Suppressor macrophage (primary cell): ENCODE results near the gene SAA2.
"Not testable (repeated sequence)": the region's sequence is repeated elsewhere in the genome, so short reads cannot be mapped to it uniquely, and the experiment has no call there.

Experiments used
- DNase-seq, 4 experiments: peaks; one replicate each; pipeline ENCODE4 v3.0.0-alpha.2; 2020 to 2022
- total RNA-seq, 17 experiments: gene quantifications; one replicate each; lab custom pipeline; 2026; ENCODE audit warnings: mixed read lengths in 6 of 17, inconsistent platforms in 3 of 17; lab: John Stamatoyannopoulos, UW

Gene SAA2
- total RNA-seq, result 0 to 0.55 (median 0.05) reads per million in 17 experiments

DNA sequence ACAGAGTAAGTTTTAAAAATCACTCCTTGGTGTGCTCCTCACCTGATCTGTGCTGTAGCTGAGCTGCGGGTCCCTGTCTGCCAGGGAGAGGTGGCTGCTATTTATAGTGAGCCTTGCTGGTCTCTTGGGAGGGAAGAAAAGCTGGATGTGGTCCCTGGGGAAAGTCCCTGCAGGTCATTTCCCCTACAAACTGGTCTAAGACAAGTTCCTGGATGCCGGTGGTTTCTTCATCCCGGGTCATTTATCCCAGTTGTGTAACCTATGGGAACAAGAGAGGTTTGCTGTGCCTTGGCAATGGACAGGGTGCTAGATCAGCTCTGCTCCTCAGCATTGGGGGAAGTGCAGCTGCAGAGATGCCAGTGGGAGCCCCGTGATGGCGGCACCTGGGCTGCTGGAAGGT is at the start of gene SAA2:
Gene SAA2 (minus strand): TSS at position 108 of the 400 bp plus-strand sequence. CDS start 657 bp downstream, outside the sequence.
- DNase-seq, result no peak

DNA sequence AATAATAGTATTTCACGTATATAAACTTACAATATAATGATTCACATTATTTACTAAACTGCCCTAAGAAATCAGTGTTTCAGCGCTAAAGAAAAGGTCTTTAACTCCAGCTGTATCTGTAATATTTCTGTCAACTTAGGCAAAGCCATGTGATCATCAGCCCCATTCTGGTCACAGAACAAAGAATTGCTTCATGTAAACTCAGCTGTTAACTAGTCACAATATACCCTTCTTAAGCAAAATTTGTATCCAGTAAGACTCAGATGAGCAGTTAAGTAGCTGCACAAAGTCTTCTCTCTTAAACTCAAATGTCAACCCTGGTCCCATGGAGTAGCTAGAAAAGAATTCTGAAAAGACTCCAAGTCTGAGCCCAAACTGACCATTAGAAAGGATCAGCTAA is 46.8 kb upstream of the SAA2 start:
- peak in 1 of 4 experiments; percentile 30 for DNase-seq

DNA sequence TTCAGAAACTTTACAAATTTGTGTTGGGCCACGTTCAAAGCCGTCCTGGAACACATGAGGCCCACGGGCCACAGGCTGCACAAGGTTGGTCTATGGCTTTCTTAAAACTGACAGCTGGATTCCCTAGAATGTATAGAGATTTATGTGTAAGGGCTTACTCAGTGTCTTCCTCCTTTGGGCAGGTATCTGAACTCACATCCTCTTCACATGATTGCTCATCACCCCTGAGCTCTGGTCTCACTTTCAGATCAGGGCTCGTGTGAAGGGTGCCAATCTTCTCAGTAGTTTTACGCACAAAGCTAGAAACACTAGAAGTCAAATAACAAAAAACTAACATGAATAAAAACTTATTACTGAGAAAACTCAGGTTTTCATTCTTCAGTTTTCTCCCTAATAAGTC is 46.4 kb upstream of the SAA2 start:
- DNase-seq, result no peak

DNA sequence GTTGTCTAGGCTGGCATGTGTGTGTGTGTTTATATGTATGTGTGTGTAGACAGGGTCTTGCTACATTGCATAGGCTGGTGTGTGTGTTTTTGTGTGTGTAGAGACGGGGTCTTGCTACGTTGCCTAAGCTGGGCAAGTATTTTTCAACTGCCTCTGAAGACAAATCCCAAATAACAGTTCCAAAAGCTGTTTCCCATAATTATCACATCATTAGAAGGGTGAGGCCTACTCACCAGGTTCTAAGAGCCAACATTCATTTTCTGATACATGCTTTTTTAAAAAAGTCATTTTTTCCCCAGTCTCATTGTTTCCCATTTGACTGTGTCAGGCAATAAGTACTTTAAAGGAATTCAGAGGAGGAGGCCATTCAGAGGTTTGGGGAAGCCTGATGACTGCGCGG is 40.4 kb upstream of the SAA2 start:
- no peak for DNase-seq

DNA sequence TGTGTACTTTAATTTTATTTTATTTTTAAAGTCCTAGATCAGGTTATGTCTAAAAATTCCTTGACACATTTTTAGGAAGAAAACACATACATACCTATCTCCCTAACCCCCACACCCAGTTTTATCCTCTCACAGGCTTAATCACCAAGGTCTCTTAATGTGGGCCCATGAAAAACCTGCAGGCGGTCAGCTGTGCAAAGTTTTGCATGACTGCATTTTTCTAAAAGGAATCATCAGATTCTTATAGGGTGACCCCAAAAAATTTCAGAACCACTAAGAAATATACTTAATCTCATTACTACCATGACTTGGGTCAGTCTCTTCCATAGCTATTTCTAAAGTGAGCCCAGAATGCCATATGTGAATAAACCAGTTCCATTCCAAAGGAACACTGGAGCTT is 37.4 kb upstream of the SAA2 start:
- DNase-seq, result no peak

DNA sequence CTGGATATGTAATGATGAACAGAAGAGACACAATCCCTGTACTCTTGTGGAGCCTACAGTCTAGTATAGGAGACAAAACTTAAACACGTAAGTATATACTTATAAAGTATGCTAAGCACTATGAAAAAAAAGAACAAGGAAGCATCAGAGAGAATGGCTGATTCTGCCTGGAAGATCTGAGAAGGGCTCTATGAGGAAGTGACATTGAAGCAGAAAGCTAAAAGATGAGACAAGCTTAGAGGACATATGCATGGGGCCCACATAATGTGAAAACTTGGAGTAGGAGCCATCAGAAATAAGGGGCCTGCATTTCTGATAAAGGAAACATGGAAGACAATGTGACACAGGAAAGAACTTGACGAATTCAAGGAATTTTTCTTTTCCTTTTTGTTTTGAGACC is 34.2 kb upstream of the SAA2 start:
- peak in 2 of 4 experiments; percentile 17 to 48 for DNase-seq

DNA sequence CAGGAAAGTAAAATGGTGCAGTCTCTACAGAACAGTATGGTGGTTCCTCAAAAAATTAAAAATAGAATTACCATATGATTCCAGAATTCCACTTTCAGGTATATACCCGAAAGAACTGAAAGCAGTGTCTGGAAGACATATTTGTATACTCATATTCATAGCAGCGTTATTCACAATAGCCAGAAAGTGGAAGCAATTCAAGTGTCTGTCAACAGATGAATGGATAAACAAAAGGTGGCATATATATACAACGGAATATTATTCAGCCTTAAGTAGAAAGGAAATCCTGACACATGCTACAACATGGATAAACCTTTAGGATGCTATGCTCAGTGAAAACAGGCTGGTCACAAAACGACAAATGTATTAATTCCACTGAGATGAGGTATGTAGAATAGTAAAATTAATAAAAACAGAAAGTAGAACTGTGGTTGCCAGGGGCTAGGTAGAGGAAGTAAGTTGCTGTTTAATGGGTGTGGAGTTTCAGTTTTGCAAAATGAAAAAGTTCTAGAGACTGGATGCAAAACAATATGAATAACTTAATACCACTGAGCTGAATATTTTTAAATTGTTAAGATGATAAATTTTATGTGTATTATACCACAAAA is 32.1 kb upstream of the SAA2 start:
- no peak for DNase-seq

DNA sequence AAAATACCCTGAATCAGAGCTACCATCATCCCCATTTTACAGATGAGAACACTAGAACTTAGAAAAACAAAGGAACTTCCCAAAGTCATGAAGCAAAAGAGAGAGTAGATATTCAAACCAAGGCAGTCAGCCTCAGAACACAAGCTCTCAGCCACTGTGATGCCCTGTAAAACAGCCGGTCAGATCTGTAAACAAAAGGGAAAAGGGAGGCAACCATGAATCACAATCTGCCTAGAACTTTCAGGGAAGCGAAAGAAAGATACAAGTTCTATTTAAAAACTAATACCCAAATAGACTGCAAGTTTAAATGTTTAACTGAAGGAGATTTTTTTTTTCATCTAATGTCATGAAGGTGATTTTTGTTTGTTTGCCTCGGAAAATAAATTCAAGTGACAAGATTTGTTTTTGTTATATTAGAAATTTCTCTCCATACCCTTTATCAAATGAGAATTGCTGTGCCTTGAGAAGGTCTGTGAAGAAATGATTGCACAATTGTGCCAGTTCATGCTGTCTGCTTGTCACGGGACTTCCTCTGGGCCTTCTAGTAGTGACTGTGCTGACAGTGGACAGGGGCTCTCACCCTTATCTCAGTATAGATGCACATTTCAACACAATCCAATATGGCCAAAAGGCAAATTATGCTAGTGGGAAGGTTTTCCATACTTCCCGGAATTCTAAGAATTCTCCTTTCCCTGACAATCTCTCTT is 29.2 kb upstream of the SAA2 start:
- peak; percentile 70 to 92 (median 85) for DNase-seq

DNA sequence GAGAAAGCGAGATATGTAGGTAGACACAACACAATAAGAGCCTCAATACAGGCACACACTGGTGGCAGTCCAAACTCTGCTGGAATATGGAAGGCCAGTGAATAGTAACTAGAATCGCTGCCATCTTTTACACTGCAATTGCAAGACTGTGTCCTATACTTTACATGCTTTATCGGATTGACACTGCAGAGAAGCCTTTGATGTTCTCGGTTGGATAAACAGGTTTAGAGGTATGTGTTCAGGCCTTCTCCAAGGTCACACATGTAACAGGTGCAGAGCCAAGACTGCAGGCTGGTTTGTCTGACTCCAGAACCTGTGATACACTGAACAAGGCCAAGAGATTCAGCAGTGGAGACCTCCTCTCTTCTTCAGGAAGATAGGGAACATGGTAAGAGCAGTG is 22.7 kb upstream of the SAA2 start:
- DNase-seq, result no peak

DNA sequence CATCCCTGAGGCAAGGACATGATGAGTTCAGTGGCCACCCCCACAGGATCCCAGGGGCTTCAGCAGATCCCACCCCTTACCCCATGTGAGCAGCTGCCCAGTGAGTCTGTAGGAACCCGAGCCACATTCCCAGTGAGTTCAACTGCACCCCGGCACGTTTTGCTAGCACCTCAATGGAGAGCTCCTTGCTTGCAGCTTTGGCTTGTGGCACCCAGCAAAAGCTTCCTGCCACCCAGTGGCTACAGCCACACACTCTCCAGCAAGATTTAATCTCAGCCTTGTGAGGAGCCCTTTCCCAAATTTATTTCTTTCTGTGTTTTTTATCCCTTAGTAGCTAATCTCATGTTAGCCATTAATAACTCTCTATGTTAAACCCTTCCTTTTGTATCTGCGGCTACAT is 21.6 kb upstream of the SAA2 start:
- no peak for DNase-seq

DNA sequence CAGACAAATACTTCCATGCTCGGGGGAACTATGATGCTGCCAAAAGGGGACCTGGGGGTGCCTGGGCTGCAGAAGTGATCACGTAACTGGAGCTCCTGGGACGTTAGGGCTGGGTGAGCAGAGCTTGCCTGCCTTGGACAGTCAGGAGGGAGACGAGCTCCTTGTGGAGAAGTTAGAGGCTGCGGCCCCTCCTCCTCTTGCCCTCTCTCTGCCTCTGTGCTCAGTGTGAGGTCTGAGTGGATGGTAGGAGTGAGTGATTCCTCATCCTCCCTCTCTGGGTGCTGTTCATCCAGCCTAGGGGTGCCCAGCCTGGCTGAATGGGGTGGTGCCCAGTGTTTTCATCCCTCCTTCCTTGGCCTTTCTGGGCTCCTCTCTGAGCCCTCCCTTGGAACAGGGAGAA is 20.8 kb upstream of the SAA2 start:
- not testable (repeated sequence) for DNase-seq

DNA sequence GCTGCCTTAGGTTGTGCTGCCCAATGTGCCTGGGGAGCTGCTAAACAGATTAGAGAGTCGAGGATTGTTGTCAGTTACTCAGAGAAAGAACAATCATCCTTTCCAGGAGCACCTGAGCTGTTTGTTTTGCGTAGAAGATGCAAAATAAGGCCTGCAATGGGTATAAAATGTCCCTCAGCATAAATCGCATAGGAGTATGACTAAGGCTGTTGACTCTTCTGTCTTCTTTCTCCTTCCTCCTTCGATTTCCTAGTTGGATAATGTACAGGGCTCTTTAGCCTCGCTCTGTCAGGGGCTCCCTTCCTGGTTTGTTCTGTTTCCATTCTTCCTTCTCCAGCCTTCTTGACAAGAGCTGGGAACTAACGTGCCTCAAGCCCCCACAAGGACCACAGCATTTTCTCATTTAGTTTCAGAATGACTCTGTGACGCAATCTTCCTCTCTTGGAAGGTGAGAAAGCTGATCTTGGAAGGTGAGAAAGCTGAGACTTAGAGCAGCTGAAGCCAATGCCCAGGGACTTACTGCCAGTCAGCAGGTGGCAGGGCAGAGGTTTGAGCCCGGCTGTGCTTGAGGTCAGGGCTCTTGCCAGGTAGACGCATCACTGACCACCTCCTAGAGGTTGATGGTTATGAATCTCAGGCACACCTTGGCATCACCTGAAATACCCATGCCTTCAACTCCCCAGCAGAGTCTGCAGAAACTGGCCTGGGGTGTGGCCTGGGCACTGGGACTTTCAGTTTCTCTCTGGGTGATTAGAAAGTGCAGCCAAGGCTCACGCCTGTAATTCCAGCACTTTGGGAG is 19.1 kb upstream of the SAA2 start:
- DNase-seq, result not testable (repeated sequence)

DNA sequence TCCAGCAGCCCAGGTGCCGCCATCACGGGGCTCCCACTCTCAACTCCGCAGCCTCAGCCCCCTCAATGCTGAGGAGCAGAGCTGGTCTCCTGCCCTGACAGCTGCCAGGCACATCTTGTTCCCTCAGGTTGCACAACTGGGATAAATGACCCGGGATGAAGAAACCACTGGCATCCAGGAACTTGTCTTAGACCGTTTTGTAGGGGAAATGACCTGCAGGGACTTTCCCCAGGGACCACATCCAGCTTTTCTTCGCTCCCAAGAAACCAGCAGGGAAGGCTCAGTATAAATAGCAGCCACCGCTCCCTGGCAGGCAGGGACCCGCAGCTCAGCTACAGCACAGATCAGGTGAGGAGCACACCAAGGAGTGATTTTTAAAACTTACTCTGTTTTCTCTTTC is 17.5 kb upstream of the SAA2 start, which contains the start of gene SAA1:
Gene SAA1 (plus strand): TSS at position 316 of the 400 bp plus-strand sequence. CDS start 624 bp downstream, outside the sequence.
- DNase-seq, result no peak

DNA sequence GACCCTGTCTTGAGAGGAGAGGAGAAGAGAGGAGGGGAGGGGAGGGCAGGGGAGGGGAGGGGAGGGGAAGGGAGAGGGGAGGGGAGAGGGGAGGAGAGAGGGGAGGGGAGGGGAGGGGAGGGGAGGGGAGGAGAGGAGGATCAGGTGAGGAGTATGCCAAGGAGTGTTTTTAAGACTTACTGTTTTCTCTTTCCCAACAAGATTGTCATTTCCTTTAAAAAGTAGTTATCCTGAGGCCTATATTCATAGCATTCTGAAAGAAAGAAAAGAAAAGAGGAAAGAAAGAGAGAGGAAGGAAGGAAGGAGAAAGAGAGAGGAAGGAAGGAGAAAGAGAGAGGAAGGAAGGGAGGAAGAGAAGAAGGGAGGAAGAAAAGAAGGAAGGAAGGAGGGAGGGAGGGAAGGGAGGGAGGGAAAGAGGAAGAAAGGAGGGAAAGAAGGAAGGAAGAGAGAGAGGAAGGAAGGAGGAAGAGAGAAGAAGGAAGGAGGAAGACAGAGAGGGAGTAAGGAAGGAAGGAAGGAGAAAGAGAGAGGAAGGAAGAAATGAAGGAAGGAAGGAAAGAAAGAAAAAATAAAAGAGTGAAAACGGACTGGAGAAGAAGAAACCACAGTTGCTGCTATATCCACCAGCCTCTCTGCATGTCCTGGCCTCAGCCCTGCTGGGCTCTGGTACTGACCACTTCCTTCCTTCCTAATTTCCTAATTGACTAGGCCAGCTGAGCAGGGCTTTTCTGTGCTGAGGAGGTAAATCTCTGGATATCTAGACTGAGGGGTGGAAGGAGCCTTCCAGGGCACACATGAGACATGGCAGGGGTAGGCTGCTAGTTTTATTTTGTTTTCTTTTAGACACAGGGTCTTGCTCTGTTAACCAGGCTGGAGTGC is 16.4 kb upstream of the SAA2 start:
- DNase-seq, result peak in 3 of 4 experiments; percentile 27 to 51 (median 36)

DNA sequence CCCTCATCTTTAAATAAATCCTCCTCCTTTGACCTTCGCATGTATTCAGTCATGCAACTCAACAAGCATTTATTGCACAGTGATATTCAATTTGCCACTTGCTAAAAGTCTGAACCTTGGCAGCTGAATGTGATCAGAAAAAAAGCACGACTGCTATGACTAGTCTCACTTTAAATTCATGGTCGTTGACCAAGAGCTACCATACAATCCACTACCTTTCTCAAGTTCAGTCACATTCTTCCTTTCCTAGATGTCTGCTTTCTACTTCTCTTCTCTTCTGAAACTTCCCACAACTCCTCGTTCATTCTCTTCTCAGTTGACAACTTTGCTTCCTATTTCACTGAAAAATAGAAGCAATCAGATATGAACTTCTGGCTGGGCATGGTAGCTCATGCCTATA is 15.6 kb upstream of the SAA2 start:
- no peak for DNase-seq

DNA sequence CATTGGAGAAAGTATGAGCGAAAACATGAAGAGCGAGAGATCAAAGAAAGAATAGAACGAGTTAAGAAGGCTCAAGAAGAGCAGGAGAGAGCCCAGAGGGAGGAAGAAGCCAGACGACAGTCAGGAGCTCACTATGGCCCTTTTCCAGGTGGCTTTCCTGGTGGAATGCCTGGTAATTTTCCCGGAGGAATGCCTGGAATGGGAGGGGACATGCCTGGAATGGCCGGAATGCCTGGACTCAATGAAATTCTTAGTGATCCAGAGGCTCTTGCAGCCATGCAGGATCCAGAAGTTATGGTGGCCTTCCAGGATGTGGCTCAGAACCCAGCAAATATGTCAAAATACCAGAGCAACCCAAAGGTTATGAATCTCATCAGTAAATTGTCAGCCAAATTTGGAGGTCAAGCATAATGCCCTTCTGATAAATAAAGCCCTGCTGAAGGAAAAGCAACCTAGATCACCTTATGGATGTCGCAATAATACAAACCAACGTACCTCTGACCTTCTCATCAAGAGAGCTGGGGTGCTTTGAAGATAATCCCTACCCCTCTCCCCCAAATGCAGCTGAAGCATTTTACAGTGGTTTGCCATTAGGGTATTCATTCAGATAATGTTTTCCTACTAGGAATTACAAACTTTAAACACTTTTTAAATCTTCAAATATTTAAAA is 14.3 kb upstream of the SAA2 start:
- not testable (repeated sequence) for DNase-seq

DNA sequence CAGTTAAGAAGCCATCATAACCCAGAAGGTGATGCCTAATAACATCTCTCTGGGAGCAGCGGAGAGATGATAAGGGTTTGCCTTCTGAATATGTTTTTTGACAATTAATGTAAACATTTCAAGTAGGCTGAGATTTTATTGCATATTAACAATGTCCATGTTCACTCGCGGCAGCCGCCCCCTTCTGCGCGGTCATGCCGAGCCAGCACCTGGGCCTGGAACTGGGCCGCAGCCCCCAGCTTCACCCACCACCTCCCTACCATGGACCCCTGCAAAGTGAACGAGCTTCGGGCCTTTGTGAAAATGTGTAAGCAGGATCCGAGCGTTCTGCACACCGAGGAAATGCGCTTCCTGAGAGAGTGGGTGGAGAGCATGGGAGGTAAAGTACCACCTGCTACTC is 13.3 kb upstream of the SAA2 start:
- DNase-seq, result no peak

DNA sequence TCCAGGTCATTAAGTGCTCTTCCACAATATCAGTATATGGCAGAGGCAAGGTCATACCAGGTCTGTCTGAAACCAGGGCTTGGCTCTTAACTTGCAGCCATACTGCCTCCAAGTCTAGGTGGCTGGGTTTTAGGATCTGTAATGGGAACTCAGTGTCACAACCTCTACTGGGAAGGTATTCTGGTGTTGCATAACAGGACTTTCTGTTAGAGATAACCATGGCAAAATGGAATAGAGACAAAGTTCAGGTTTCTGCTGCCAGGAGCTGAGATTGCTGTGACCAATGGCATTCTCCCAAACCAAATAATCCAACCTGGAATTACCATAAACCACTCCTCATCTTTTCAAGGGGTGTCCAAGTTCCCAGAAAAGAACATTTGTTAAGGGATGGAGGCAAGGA is 10.8 kb upstream of the SAA2 start:
- no peak for DNase-seq

DNA sequence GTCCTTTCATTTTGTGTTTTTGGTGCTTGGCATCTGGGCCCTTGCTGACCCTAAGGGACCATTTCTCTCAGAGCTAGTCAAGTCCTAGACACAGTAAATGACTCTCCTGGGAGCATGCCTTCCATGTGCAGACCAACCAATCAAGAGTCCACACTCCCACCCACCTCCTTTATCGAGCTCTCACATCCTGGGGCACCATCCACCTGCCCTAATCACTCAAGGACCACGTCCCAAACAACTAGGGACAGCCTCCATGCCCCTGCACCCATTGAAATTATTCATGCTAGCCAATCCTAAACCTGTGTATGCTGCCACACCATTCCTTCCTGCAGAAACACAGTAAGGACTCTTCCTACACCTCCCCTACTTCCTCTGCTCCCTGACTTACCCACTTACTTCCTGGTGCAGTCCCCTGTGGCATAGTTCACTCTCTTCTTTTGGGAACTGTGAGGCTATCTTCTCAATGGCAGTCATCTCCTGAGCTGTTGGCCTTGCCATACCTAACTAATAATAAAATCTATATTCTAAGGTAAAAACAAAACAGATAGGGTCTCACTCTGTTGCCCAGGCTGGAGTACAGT is 6.4 kb upstream of the SAA2 start:
- DNase-seq, result peak in 1 of 4 experiments; percentile 17

DNA sequence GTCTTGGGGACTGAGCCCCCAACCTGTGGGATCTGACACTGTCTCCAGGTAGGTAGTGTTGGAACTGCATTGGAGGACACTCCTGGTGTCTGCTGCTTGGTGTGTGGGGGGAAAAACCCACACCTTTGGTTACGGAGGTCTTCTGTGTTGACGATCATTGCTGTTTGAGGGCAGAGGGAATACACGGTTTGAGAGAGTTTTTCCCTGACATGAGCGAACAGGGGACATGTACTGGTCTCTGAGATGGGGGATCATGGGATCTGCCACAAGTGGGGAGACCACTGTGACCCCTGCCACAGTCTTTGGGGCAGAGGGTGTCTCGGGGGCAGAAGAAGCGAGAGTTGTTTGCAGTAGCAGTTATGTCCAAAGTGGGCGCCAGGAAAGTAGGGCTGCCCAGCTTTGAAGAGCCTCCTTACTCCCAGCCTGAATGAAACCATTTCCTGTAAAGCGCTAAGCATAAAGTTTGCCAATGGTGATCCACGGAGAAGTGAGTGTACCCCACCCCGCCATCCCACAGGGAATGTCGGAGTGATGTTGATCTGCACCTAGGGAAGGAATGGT is 5.4 kb upstream of the SAA2 start:
- DNase-seq, result no peak

DNA sequence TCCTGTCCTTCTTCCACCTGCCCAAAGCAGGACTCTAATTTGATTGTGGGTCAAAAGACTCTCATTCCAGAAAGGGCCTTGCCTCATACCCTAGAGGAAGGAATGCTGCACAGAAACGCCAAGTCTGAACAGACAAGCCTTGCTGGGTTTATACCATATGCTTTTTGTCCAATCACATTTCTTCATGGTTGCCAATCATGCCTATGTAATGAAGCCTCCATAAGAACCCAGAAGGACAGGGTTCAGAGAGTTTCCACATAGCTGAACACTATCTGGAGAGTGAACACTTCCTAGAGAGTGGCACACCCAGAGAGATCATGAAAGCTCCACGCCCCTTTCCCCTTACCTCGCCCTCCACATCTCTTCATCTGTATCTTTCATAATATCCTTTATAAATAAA is 4.8 kb upstream of the SAA2 start:
- DNase-seq, result no peak
